ENCODE results near the gene LEFTY2.
"Not testable (repeated sequence)": the region's sequence is repeated elsewhere in the genome, so short reads cannot be mapped to it uniquely, and the experiment has no call there.

DNA sequence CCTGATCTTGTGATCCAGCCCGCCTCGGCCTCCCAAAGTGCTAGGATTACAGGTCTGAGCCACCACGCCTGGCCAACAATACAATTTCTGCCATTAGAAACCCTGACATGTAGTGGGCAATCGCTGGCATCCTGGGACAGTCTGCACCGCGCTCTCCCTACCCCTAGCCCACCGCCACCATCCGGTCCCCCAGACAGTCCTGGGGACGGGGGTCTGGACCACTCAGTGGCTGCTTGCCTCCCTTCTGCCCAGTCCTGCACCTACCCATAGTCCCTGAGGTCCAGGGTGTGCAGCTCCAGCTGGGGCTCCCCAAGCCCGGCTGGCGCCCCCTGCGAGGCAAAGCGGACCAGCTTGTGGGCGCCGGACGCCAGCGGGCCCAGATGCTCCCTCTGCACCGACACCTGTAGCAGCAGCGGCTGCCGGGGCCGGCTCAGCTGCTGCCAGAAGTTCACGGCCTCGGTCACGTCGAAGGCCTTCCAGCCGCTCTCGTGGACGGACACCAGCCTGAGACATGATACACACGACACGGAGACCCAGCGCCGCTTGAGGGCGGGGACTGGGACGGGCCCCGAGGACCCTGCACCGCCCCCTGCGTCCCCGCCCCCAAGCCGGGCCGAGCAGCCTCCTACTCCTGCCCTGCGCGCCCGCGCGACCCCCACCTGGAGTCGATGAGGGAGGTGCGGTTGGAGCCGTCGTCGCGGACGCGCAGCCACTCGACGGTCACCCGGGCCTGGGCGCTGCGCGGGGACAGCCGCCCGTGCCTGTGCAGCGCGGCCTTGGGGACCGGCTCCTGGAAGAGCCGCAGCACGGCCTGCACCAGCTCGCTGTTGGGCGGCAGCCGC, 1.7 kb downstream of the LEFTY2 start:
- TF ChIP-seq, protein P1, sequence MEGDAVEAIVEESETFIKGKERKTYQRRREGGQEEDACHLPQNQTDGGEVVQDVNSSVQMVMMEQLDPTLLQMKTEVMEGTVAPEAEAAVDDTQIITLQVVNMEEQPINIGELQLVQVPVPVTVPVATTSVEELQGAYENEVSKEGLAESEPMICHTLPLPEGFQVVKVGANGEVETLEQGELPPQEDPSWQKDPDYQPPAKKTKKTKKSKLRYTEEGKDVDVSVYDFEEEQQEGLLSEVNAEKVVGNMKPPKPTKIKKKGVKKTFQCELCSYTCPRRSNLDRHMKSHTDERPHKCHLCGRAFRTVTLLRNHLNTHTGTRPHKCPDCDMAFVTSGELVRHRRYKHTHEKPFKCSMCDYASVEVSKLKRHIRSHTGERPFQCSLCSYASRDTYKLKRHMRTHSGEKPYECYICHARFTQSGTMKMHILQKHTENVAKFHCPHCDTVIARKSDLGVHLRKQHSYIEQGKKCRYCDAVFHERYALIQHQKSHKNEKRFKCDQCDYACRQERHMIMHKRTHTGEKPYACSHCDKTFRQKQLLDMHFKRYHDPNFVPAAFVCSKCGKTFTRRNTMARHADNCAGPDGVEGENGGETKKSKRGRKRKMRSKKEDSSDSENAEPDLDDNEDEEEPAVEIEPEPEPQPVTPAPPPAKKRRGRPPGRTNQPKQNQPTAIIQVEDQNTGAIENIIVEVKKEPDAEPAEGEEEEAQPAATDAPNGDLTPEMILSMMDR (IDR thresholded peaks at IDR 0.05; ENCODE audit: low read length) = not testable (repeated sequence)
- TF ChIP-seq EZH2 (optimal IDR thresholded peaks at IDR 0.05; ENCODE audit: low read depth, low read length) = not testable (repeated sequence)

Measured in MM.1S (cell line).